HG03066 (cell line): ENCODE results near the gene SHROOM3.

Experiments used
- ATAC-seq: cut with Tn5 transposase; IDR thresholded peaks from one replicate; pipeline ENCODE4 v1.9.1; 2021; ENCODE audit warnings: low read depth; ENCODE audit not compliant: unreplicated experiment

SHROOM3 gene

GRCh38 chr4:76489686-76490161, 54.7 kb downstream of the SHROOM3 start:
- no peak for ATAC-seq

- no peak for ATAC-seq
Measured at GRCh38 chr4:76492055-76492454, 57.0 kb downstream of the SHROOM3 start.

- ATAC-seq: no peak
Measured at GRCh38 chr4:76494243-76494642, 59.2 kb downstream of the SHROOM3 start.

- no peak for ATAC-seq
Measured at GRCh38 chr4:76494871-76495590, 60.0 kb downstream of the SHROOM3 start.

- ATAC-seq: no peak
Measured at GRCh38 chr4:76498550-76498949, 63.5 kb downstream of the SHROOM3 start.

- ATAC-seq: peak; percentile 89
Measured at GRCh38 chr4:76499461-76499860, 64.4 kb downstream of the SHROOM3 start.

GRCh38 chr4:76502886-76503285, 67.9 kb downstream of the SHROOM3 start:
- no peak for ATAC-seq

GRCh38 chr4:76504613-76505465, 69.8 kb downstream of the SHROOM3 start:
- no peak for ATAC-seq

- no peak for ATAC-seq
Measured at GRCh38 chr4:76511947-76512346, 76.9 kb downstream of the SHROOM3 start.

GRCh38 chr4:76513482-76513881, 78.5 kb downstream of the SHROOM3 start:
- ATAC-seq: no peak

GRCh38 chr4:76514087-76514486, 79.1 kb downstream of the SHROOM3 start:
- no peak for ATAC-seq

GRCh38 chr4:76515975-76516843, 81.2 kb downstream of the SHROOM3 start:
- peak; percentile 86 for ATAC-seq

- no peak for ATAC-seq
Measured at GRCh38 chr4:76518241-76518640, 83.2 kb downstream of the SHROOM3 start.

GRCh38 chr4:76523593-76523992, 88.6 kb downstream of the SHROOM3 start:
- ATAC-seq: no peak

- no peak for ATAC-seq
Measured at GRCh38 chr4:76525751-76526150, 90.7 kb downstream of the SHROOM3 start.

- ATAC-seq: no peak
Measured at GRCh38 chr4:76526585-76526990, 91.6 kb downstream of the SHROOM3 start.

- no peak for ATAC-seq
Measured at GRCh38 chr4:76527666-76528065, 92.6 kb downstream of the SHROOM3 start.

- ATAC-seq: no peak
Measured at GRCh38 chr4:76531597-76531996, 96.6 kb downstream of the SHROOM3 start.

- no peak for ATAC-seq
Measured at GRCh38 chr4:76532805-76533204, 97.8 kb downstream of the SHROOM3 start.

GRCh38 chr4:76533314-76533713, 98.3 kb downstream of the SHROOM3 start:
- ATAC-seq: no peak
